Measurements from ENCODE around the gene ARID1B. TPM values are rescaled to one million over a fixed set of nuclear protein-coding genes. Genes with fewer than 3 reads are reported as not detected.

ARID1B gene
- total and polyA plus RNA-seq, 7 donors = 8.1 to 61.1 (median 53.1) TPM

DNA sequence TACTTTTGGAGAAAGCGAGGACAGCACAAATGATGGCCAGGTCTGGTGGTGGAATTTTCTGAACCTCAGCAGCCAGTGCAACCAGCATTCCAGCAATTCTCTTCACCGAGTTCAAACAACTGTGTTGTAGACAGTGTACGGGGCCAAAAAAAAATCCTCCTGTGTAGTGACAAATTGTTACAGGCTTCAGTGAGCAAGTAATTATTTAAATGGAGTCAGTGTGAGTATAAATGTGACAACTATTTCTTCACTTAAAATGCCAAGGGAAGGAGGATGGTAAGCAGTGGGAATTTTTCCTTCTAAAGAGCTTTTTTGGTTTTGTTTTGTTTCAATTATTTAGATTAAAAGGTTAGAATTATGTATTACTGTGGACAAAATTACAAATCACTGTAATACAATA lies 392.0 kb downstream of the ARID1B start:
- peak; percentile 20 to 67 (median 48) for ATAC-seq
- TF ChIP-seq, protein P1, sequence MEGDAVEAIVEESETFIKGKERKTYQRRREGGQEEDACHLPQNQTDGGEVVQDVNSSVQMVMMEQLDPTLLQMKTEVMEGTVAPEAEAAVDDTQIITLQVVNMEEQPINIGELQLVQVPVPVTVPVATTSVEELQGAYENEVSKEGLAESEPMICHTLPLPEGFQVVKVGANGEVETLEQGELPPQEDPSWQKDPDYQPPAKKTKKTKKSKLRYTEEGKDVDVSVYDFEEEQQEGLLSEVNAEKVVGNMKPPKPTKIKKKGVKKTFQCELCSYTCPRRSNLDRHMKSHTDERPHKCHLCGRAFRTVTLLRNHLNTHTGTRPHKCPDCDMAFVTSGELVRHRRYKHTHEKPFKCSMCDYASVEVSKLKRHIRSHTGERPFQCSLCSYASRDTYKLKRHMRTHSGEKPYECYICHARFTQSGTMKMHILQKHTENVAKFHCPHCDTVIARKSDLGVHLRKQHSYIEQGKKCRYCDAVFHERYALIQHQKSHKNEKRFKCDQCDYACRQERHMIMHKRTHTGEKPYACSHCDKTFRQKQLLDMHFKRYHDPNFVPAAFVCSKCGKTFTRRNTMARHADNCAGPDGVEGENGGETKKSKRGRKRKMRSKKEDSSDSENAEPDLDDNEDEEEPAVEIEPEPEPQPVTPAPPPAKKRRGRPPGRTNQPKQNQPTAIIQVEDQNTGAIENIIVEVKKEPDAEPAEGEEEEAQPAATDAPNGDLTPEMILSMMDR (IDR thresholded peaks at IDR 0.05) = no peak
- WGBS, 3 donors = 30 to 51% (median 31%) methylated on average over 3 of the region's 3 CpGs

DNA sequence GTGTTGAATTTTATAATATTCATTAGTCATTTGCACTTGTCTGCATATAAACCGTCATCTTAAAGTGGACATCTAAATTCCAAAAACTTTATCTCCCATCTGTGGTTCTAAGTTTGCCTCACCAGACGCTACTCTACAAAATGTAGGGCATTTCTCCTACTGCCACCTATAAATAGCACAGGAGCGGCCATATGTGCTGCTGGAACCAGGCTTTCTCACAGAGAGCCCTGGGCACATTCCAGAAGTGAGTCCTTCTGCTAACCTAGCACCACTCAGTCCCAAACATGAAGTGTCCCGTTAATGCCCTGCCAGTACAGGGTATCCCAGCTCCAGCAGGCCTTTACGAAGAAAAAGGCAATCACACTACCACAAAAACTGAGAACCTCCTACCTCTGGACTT lies 392.5 kb downstream of the ARID1B start:
- DNase-seq (no peak), ATAC-seq (peak; percentile 84 to 98 (median 96))
- Histone ChIP-seq H3K4me3 (no peak overlapping the region), H3K27me3 (ENCODE audit: insufficient read depth in 3 of 3, low read length in 2 of 3) (no peaks in the 10 kb centered on the region), H3K4me1 (peaks cover 17% of the 10 kb centered on the region), H3K9me3 (no peaks in the 10 kb centered on the region), H3K27ac (peak overlapping the region; percentile 75), H3K36me3 (ENCODE audit: insufficient read depth in 1 of 2, low read depth in 1 of 2) (peaks cover 0 to 23% of the 10 kb centered on the region in 2 donors)
- intact Hi-C loops (cut with DNase I) = no loop called here
- TF ChIP-seq, protein P1 (IDR thresholded peaks at IDR 0.05) = no peak
- 22 to 40% (median 30%) methylated on average over 5 of the region's 5 CpGs for WGBS, 3 donors

More for the DNA sequence above, 392.0 kb downstream of the ARID1B start:
- H3K27ac ChIP-seq = peak overlapping the region; percentile 75
- H3K9me3 ChIP-seq = no peaks in the 10 kb centered on the region
- H3K36me3 ChIP-seq (ENCODE audit: insufficient read depth in 1 of 2, low read depth in 1 of 2) = peaks cover 0 to 23% of the 10 kb centered on the region in 2 donors
- no peak for DNase-seq
- peaks cover 17% of the 10 kb centered on the region for H3K4me1 ChIP-seq
- H3K27me3 ChIP-seq (ENCODE audit: insufficient read depth in 3 of 3, low read length in 2 of 3) = no peaks in the 10 kb centered on the region
- intact Hi-C loops (cut with DNase I) = no loop called here
- no peak overlapping the region for H3K4me3 ChIP-seq

DNA sequence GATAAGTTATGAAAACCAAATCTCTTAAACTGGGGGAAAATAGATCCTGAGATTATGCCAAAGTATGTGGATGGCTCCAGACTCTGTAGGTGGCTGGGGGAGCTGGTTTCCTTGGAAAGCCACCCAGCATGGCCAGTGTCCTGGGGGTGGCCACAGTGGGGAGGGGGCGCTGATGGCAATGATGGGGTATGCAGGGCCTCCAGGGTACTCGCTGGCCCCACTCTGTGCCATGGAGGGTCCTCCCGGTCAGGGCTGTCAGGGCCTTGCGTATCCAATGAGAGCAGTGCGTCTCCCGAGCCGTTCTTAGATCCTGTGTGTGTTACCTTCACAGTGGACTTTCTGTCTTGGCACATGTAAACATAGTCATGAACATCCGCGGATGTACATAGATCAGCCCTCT lies 393.4 kb downstream of the ARID1B start:
- no peaks in the 10 kb centered on the region for H3K9me3 ChIP-seq
- H3K27ac ChIP-seq = no peak overlapping the region
- intact Hi-C loops (cut with DNase I) = no loop called here
- DNase-seq (peak in 1 of 2 donors; percentile 43), ATAC-seq (no peak)
- no peak overlapping the region for H3K4me3 ChIP-seq
- peaks cover 0 to 23% of the 10 kb centered on the region in 2 donors for H3K36me3 ChIP-seq (ENCODE audit: insufficient read depth in 1 of 2, low read depth in 1 of 2)
- H3K27me3 ChIP-seq (ENCODE audit: insufficient read depth in 3 of 3, low read length in 2 of 3) = no peaks in the 10 kb centered on the region
- TF ChIP-seq, protein P1 (IDR thresholded peaks at IDR 0.05) = no peak
- 96 to 99% (median 98%) methylated on average over 9 of the region's 9 CpGs for WGBS, 3 donors
- peaks cover 17% of the 10 kb centered on the region for H3K4me1 ChIP-seq

DNA sequence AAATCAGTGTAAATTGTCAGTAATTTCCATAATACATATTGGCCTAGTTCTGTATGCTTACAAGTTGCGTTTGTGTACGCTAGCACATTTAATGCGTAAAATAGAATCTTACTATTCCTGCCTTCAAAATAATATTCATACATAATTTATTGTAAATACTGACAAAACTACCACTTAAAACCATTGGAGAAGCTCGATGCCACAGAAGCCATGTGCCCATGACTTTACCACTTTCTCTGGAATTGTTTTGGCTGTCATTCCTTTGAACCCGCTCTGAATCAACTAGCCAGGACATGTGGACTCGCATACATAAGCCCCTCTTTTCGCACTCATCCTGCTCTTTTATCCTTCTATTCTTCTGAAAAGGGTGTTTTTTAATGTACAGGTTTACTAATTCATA lies 394.6 kb downstream of the ARID1B start:
- no peak overlapping the region for H3K27ac ChIP-seq
- WGBS, 3 donors = 89 to 93% (median 91%) methylated on average over 7 of the region's 7 CpGs
- intact Hi-C loops (cut with DNase I) = no loop called here

More for the DNA sequence above, 394.6 kb downstream of the ARID1B start:
- TF ChIP-seq, protein P1 (IDR thresholded peaks at IDR 0.05) = no peak
- H3K9me3 ChIP-seq = no peaks in the 10 kb centered on the region
- ATAC-seq = no peak
- no peak overlapping the region for H3K4me3 ChIP-seq
- no peak for DNase-seq
- peaks cover 17% of the 10 kb centered on the region for H3K4me1 ChIP-seq
- peaks cover 0 to 23% of the 10 kb centered on the region in 2 donors for H3K36me3 ChIP-seq (ENCODE audit: insufficient read depth in 1 of 2, low read depth in 1 of 2)
- H3K27me3 ChIP-seq (ENCODE audit: insufficient read depth in 3 of 3, low read length in 2 of 3) = no peaks in the 10 kb centered on the region
